HG03159 (cell line): Measurements from ENCODE around the gene RELT.

Source experiments
- ATAC-seq: cut with Tn5 transposase; IDR thresholded peaks from one replicate; pipeline ENCODE4 v1.9.1; 2021; ENCODE audit warnings: mild to moderate bottlenecking, moderate library complexity; ENCODE audit not compliant: unreplicated experiment

The RELT gene

DNA sequence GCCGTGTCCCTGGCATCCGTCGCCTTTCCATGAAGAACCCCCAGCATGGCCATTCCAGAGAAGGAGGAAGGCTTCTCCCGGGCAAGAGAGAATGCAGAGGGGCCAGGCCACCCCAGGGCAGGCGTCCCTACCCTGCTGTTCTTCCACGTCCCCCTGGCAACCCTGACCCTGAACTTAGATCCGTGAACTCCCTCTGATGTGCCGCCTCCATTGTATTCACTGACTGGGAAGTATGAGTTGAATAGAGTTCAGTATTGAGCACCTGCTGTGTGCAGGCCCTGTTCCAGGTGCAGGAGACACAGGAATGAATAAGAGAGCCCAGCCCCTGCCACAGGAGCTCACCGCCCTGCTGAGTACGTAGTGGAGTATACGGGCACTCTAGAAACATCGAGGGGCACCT is 29.1 kb upstream of the RELT start:
- ATAC-seq = no peak

DNA sequence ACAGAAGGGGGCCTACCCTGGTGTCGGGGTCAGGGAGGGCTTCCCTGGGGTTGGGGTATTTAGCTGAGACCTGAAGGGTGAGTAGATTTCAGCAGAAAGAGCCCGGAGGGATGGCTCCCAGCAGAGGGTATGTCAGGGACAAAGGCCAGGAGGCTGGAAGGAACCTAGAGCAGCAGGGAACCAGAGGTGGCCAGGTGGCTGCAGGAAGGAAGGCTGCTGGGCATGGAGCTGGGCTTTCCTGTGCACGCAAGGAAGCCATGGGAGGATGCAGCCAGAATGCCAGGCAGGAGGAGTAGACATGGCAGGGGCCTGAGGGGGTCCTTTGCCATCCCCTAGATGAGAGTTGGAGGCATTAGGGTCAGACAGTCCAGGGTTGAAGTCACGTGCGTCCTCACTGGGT is 27.4 kb upstream of the RELT start:
- no peak for ATAC-seq

DNA sequence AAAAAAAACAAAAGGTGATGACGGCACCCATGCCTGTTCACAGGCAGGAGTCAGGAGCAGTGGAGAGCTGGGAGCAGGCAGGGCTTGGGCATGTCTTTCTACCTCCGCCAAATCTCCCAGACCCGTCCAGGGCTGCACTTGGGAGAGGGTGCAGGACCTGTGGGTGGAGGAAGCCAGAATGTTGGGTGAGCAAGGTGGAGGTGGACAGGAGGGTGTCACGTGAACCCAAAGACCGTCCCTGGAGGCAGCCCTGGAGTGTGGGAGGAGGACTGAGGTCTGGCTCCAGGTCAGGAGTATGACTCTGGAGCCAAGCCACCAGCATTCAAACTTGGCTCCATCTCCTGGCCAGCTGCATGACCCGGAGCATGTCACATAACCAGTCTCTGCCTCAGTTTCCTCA is 26.6 kb upstream of the RELT start:
- ATAC-seq = no peak

DNA sequence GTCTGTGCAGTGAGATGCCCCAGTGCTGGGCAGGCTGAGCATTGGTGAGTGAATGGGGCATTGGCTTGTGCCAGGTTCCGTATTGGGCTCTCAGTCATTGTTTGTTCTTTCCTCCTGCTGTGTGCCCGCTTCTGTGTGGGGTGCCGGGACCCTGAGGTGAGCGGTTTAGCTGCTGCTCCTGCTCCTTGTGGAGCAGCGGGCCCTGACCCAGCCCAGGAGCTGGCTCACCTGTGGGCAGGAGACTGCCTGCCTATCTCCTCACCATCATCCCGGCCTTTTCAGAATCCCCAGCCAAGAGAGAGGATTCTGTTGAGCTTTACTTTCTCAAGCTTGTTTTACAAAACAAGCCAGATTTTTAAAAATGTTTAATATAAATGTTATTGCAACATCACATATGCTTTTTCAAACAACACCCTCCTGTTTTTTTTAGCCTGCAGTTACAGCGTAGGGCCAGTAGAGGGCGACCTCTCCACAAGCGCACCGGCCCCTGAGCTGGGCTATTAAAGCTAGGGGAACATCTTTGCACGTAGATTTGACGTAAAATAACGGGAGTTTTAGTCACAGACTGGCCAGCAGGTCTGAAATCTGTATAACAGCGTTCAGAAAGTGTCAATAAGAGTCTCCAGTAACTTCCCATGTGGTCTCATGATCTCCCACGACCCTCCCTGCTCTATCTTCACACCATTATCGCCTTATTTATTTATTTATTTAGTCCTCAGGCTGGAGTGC is 25.1 kb upstream of the RELT start:
- ATAC-seq = no peak

DNA sequence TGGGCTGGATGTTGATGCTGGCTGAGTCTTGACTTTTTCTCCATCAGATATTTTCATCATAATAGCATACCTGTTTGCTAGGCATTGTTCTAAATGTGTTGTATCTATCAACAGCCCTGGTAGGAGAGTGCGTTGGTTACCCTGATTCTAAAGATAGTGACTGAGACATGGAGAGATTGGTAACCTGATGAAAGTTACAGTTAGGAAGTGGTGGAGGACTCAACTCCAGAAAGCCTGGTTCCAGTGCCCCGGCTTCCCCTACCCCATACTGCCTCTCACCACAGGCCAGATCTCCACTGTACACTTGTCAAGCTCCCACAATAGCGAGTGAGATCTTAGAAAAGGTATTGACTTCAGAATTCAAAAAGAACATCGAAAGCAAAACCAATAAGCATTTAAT is 22.8 kb upstream of the RELT start:
- no peak for ATAC-seq

DNA sequence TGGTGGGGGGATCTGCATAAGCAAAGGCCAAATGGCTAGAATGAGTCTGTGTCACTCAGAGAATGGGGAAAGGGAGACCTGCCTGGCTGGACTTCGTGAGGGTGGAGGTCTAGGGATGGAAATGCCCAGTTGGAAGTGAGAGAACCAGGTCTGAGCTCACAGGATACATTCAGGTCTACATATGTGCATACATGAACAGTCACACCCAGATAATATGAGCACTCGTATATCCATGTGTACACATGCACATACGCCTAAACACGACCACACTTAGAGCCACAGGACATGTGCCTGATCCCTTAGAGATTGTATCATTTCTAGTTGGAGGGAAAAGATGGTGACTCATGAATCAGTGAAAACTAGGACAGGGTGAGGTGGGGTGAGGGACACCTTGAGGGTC is 21.1 kb upstream of the RELT start:
- no peak for ATAC-seq

DNA sequence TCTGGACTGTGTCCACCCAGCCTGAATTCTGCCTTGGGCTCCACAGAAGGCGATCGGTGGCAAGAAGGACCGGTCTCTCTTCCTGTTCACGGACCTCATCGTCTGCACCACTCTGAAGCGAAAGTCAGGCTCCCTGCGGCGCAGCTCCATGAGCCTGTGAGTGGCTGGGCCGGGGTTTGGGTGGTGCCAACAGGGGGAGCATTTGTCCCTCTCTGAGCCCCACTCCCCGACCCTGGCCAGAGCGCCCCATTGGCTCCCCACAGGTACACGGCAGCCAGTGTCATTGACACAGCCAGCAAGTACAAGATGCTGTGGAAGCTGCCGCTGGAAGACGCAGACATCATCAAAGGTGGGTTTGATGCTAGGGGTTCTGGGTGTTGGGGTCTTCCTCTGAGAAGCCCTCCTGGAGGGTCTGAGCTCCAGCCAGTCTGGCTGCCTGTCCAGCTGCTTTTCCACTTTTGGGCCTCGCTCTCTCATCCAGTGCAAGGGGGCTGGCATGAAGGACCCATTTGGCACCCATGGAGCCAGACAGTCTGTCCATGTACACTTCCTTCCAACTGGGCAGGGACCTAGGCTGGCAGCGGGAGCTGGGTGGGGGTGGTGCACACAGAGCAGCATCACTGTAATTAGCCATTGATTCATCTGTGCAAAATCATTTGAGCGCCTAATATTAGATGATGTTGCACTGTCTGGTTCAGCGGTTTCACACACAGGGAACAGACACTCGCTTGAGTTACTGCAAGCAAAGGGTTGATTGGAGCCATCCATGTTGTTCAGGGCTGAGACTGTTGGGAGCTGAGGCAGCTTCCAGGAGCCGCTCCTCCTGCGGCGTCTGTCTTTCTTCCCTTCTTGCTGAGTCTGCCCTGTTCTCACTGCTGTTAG is 19.0 kb upstream of the RELT start:
- ATAC-seq = no peak

DNA sequence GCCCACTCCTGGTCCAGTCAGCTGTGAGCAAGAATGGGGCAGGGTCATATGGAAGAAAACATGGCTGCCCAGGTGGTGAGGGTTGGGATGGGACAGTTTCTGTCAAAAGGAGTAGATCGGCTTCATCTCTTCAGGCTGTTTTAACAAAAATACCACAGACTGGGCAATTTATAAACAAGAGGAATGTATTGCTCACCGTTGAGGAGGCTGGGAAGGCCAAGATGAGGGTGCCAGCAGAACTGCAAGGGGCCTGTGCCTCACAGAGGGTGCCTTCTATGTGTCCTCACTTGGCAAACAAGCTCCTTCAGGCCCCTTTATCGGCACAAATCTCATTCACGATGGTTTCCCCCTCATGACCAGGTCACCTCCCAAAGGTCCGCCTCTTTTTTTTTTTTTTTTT is 18.1 kb upstream of the RELT start:
- no peak for ATAC-seq

DNA sequence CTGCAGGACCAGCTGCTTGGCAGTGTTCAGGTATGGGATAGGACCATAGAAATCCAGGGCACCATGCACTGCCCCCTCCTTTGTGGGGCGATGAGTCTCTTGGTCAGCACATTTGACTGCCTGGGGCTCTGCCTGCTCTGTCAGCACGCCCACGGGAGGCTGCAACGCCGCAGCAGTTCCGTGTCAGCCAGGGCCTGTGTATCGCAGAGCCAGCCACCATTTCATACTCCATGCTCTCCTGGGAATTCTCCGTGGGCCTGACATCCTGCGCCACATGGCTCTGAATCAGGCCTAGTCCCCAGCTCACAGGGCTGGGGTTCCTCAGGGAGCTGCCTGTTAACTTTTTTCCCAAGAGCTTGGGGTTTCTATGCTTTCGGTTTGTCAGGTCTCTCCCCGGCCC is 16.9 kb upstream of the RELT start:
- ATAC-seq = no peak

DNA sequence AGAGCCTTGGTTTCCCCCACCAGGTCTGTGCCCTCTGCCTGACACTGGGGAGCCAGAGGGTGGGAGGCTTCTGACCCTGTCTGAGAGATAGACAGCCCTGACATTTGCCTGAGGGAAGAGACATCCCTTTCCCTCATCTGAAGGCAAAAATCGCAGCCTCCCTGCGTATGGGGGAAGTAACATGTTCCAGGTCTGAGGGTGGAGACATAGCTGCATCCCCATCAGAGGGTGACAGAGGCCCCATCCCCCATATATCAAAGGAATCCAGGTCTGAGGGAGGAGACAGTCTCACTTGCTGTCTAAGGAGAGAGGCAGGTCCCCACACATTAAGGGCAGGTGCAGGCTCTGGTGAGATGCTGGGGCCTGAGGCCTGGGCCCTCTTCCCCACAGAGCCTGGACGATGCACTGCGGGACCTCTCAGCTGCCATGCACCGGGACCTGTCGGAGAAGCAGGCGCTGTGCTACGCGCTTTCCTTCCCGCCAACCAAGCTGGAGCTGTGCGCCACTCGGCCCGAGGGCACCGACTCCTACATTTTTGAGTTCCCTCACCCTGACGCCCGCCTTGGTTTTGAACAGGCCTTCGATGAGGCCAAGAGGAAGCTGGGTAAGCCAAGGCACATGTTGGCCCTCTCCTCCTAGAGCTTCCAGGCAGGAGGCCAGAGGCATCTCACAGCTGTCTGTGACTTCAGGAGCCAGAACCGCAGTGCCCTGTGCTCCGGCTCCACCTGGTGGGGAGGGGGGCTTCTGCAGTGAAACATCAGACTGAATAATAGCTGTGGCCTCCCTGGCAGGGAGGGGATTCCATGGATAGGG is 16.1 kb upstream of the RELT start:
- no peak for ATAC-seq

DNA sequence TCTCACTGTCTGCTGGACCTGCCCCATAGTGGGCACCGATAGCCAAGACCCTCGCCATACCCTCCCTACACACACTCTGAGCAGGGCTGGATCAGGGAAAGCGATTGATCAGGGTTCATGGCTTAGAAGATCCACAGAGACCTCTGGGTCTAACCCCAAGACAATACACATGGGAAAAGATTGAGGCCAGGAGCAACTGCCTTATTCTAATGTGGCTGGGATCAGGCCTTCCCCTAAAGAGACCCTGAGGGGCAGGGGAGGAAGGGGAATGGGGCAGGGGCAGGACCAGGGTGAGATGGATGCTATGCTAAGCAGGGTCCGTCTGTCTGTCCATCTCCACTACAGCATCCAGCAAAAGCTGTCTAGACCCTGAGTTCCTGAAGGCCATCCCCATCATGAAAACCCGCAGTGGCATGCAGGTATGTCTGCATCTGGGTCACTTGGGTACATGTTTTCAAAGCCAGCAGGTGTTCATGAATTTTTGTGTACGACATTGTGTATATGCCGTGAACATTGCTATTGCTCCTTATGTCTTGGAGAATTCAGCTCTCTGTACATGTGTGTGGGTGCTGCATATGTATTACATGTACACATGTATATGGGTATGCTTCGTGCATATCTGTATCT is 15.3 kb upstream of the RELT start:
- no peak for ATAC-seq

DNA sequence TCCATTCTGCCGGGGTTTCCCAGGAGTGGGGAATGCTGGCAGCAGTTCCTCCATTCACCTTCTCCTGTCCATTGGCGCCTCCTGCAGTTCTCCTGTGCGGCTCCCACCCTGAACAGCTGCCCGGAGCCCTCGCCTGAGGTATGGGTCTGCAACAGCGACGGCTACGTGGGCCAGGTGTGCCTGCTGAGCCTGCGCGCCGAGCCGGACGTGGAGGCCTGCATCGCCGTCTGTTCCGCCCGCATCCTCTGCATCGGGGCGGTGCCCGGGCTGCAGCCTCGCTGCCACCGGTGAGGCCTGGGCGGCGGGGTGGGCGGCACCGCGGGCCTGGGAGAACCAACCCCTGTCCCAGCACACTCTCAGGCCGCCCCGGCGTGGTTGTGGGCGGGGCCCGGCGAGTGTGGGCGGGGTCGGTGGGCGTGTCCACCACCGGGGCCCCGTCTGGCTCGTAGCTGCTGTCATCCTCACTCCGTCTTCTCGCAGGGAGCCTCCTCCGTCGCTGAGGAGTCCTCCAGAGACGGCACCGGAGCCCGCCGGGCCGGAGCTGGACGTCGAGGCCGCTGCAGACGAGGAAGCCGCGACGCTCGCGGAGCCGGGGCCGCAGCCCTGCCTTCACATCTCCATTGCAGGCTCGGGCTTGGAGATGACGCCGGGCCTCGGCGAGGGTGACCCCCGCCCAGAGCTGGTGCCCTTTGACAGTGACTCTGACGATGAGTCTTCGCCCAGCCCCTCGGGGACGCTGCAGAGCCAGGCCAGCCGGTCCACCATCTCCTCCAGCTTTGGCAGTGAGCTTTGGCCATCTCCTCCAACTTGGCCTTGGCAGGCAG is 14.0 kb upstream of the RELT start:
- ATAC-seq = no peak

DNA sequence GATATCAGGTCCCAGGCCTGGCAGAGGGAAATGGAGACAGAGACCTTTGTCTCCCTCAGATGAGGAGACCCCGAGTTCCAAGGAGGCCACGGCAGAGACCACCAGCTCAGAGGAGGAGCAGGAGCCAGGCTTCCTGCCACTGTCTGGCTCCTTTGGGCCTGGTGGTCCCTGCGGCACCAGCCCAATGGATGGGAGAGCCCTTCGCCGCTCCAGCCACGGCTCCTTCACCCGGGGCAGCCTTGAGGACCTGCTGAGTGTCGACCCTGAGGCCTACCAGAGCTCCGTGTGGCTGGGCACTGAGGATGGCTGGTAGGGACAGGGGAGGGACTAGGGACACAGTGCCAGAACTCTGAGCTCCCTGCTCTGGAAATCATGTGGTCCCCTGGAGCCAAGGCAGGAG is 13.1 kb upstream of the RELT start:
- ATAC-seq = no peak

DNA sequence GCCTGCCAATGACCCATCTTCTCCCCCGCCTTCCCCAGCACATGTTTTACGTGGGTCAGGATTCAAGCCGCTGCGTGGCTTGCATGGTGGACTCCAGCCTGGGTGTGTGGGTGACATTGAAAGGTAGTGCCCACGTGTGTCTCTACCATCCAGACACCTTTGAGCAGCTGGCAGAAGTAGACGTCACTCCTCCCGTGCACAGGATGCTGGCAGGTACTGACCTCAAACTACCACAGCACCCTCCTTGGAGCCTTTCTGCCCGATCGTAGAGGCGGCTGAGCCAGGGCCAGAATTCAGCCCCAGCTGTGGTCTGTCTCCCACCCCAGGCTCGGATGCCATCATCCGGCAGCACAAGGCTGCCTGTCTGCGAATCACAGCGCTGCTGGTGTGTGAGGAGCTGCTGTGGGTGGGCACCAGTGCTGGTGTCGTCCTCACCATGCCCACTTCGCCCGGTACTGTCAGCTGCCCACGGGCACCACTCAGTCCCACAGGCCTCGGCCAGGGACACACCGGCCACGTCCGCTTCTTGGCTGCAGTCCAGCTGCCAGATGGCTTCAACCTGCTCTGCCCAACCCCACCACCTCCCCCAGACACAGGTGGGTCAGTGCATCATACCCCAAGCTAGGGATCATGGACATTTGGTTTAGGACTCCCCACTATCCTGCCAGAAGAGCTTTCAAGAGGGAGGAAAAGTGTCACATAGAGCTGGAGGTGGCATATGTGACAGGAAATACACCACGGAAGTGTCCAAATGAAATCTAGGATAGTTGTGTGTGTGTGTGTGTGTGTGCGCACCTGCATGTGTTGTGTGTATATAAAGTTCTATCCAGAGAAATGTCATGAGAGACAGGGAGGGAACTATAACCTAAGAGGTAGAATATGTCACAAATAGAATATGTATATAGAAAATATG is 10.6 kb upstream of the RELT start:
- ATAC-seq = no peak

DNA sequence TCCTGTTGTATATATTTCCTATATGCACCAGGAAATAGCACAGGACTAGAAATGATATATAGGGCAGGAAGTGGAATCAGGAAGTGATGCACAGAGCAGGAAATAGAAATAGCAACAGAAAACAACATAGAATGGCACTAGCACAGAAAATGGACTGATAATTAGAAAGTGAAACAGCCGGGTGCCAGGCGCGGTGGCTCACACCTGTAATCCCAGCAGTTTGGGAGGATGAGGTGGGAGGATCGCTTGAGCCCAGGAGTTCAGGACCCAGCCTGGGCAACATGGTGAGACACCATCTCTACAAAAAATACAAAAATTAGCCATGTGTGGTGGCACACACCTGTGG is 10.0 kb upstream of the RELT start:
- ATAC-seq = no peak

DNA sequence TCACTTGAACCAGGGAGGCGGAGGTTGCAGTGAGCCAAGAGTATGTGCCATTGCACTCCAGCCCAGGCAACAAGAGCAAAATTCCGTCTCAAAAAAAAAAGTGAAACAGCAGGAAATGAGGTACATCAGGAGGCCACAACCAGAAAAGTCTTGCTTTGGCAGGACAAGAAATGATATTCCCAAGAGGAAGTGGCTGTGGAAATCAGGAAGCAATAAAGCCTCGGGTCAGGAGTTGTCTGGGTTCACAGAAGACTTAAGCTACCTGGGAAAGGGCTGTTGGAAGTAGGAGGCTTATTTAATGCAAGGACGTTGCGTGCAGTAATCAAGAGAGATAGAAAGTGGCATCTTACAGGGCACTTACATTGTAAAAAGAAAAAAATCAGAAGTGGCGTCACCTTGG is 9.2 kb upstream of the RELT start:
- ATAC-seq = no peak

DNA sequence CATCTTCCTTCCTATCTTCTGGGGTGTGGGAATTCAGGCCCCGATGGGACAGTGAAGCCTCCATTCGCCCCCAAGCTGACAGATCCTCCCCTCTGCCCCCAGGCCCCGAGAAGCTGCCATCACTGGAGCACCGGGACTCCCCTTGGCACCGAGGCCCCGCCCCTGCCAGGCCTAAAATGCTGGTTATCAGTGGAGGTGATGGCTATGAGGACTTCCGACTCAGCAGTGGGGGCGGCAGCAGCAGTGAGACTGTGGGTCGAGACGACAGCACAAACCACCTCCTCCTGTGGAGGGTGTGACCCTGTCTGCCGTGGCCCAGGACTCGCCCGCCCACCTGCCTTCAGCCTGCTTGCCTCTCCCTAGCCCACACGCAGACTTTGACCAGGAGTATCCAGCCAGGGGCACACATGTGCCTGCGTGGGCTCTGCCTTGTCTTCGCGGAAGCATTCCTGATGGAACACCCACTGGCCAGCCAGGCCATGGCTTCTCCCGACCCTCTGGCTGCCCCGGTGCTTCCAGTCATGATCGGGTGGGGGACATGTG is 8.6 kb upstream of the RELT start:
- ATAC-seq = no peak

DNA sequence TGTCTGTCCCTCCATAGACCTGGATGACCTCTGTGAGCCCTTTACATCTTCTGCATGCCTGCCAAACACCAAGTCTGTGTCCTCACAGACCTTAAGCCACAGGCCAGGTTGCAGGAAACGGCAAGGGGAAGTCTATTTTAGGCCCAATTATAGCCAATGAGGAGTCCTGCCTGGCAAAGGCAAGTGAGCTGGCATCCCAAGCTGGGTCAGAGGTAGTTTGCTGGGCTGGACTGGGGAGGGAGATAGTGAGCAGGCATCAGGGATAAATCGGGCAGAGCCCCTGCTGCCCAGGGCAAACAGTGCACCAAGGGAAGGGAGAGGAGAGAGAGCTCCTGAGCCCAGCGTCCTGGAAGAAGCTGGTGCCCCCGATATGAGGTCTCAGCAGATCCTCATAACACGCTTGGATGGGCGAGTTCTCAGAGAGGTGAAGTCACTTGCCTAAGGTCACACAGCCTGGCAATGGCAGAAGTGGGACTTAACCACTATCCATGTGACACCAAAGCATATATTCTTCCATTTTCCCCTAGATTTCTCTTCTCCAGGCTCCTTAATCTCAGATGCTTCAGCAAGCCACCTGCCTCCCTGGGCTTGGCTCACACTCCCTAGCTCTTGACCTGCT is 3.7 kb upstream of the RELT start:
- ATAC-seq = no peak

DNA sequence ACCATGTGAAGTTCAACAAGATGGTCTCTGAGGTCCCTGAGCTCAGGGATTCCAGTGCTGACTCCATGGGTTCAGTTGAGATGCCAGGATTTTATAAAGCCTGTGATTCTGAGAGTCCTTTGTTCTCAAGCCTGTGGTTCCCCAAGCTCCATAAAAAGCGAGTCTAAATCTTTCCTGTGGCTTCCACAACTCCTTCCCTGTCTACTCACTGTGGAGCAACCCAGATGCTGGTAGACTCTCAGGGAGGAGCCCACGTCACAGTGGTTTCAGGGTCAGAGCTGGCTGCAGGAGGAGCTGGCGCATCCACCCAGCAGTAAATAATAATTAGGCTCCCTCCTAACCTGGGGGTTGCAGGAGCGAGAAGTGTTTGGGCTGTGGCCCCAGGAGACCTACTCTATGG is 2.0 kb upstream of the RELT start:
- no peak for ATAC-seq
